ENCODE data around the gene C16orf96. TPM values are rescaled to one million over a fixed set of nuclear protein-coding genes. Genes with fewer than 3 reads are reported as not detected.

Gene C16orf96
- polyA plus RNA-seq (2013, experiment 1 of 4): 1.9 TPM
- 1.9 TPM for polyA plus RNA-seq (2013, experiment 2 of 4)
- polyA plus RNA-seq (2013, experiment 3 of 4): 1.4 TPM
- polyA plus RNA-seq (2013, experiment 4 of 4): 1.3 TPM

DNA sequence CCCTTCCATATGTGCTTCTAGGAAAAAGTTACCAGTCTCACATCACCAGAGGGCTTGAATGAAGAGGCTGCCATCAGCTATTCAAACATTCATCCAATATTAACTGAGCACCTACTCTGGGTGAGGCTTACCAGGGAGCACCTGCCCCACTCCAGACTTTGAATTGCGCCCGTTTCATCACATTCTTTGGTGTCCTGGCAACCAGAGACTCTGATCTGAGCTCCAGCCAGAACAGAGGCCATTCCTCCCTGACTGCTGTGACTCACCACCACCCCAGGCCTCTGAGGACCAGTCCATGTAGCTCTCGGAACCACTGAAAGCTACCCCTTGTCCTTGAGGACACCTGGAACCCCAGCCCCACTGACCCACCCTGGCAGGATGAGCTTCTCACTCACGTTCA is at the start of gene C16orf96:
Gene C16orf96 (plus strand): TSS at position 229 of the 400 bp plus-strand sequence. CDS start 150 bp downstream, at position 379.
- Histone ChIP-seq H3K4me1 (ENCODE audit: control insufficient read depth, insufficient read depth, low read length) (no peaks in the 10 kb centered on the region), H3K27ac (ENCODE audit: insufficient read depth, low read depth, low read length, poor library complexity, severe bottlenecking) (no peak within 1 kb of the TSS), H3K9me3 (ENCODE audit: control insufficient read depth, low read length) (no peaks in the 10 kb centered on the region), H3K36me3 (ENCODE audit: control insufficient read depth, insufficient read depth, low read length) (no peaks in the 10 kb centered on the region), H3K4me3 (ENCODE audit: insufficient read depth, low read depth, low read length) (no peak within 1 kb of the TSS), H3K27me3 (ENCODE audit: control insufficient read depth, insufficient read depth, low read length, poor library complexity, severe bottlenecking) (no peaks in the 10 kb centered on the region)
- 93 to 94% methylated on average over 4 of the region's 4 CpGs for WGBS, 2 experiments

DNA sequence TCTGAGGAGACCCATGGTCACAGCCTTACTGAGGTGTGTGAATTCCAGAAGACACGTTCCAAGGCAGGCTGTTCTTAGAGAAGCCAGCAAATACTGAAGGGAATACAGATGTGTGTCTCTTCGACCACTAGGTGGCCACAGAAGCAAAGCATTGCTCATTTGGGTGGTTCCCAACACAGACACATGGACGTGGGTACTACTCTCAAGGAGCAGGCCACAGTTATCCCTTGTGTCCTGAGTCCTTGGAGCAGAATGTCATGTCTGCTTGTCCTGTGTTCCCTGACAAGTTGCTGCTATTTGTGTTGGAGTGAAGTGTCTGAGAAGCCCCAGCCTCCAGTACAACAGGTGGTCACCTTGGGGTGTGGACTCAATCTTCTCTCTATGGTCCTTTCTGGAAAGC is 49.7 kb upstream of the C16orf96 start:
- H3K9me3 ChIP-seq (ENCODE audit: control insufficient read depth, low read length): no peaks in the 10 kb centered on the region
- no peak overlapping the region for H3K27ac ChIP-seq (ENCODE audit: insufficient read depth, low read depth, low read length, poor library complexity, severe bottlenecking)
- H3K27me3 ChIP-seq (ENCODE audit: control insufficient read depth, insufficient read depth, low read length, poor library complexity, severe bottlenecking): no peaks in the 10 kb centered on the region
- H3K4me3 ChIP-seq (ENCODE audit: insufficient read depth, low read depth, low read length): no peak overlapping the region
- H3K4me1 ChIP-seq (ENCODE audit: control insufficient read depth, insufficient read depth, low read length): no peaks in the 10 kb centered on the region
- H3K36me3 ChIP-seq (ENCODE audit: control insufficient read depth, insufficient read depth, low read length): peaks cover 4% of the 10 kb centered on the region
- 24 to 31% methylated on average over 3 of the region's 3 CpGs for WGBS, 2 experiments

DNA sequence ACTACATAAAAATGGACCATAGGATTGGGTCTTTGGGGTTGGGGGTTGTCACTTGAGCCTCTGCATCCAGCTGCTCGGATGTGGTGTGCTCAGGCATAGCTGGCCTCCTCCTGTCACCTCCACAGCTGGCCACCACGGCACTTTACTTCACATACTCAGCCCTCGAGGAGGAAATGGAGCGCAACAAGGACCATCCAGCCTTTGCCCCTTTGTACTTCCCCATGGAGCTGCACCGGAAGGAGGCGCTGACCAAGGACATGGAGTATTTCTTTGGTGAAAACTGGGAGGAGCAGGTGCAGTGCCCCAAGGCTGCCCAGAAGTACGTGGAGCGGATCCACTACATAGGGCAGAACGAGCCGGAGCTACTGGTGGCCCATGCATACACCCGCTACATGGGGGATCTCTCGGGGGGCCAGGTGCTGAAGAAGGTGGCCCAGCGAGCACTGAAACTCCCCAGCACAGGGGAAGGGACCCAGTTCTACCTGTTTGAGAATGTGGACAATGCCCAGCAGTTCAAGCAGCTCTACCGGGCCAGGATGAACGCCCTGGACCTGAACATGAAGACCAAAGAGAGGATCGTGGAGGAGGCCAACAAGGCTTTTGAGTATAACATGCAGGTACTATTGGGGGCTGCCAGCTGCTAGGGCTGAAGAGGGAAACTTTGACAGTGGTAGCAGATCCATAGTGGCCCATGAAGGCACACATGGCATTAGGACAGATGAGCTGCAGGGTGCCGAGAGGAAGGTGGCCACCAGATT is 48.4 kb upstream of the C16orf96 start:
- no peaks in the 10 kb centered on the region for H3K4me1 ChIP-seq (ENCODE audit: control insufficient read depth, insufficient read depth, low read length)
- no peak overlapping the region for H3K4me3 ChIP-seq (ENCODE audit: insufficient read depth, low read depth, low read length)
- 95 to 96% methylated on average over 17 of the region's 17 CpGs for WGBS, 2 experiments
- peaks cover 4% of the 10 kb centered on the region for H3K36me3 ChIP-seq (ENCODE audit: control insufficient read depth, insufficient read depth, low read length)
- H3K27me3 ChIP-seq (ENCODE audit: control insufficient read depth, insufficient read depth, low read length, poor library complexity, severe bottlenecking): no peaks in the 10 kb centered on the region
- no peak overlapping the region for H3K27ac ChIP-seq (ENCODE audit: insufficient read depth, low read depth, low read length, poor library complexity, severe bottlenecking)
- H3K9me3 ChIP-seq (ENCODE audit: control insufficient read depth, low read length): no peaks in the 10 kb centered on the region

DNA sequence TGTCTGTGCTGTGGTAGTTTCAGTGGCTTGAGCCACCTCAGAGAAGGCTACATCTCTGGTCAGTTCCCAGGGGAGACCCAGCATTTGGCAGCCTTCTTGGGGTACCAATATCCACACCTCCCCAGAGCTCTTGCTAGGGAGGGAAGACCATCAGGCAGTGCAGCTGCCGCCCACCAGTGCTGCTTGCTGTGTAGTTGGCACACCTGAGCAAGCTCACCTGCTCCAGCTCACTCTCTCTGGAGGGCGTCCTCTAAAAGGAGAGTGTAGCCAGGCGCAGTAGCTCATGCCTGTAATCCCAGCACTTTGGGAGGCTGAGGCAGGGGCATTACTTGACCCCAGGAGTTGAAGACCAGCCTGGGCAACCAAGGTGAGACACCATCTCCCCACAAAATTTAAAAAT is 47.3 kb upstream of the C16orf96 start:
- no peak overlapping the region for H3K27ac ChIP-seq (ENCODE audit: insufficient read depth, low read depth, low read length, poor library complexity, severe bottlenecking)

DNA sequence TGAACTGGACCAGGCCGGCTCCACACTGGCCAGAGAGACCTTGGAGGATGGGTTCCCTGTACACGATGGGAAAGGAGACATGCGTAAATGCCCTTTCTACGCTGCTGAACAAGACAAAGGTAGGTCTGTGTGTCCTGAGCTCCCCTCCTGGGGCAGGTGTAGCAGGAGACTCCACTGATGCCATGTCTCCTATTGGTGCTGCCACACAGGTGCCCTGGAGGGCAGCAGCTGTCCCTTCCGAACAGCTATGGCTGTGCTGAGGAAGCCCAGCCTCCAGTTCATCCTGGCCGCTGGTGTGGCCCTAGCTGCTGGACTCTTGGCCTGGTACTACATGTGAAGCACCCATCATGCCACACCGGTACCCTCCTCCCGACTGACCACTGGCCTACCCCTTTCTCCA is 46.7 kb upstream of the C16orf96 start:
- H3K36me3 ChIP-seq (ENCODE audit: control insufficient read depth, insufficient read depth, low read length): peaks cover 4% of the 10 kb centered on the region
- no peaks in the 10 kb centered on the region for H3K27me3 ChIP-seq (ENCODE audit: control insufficient read depth, insufficient read depth, low read length, poor library complexity, severe bottlenecking)
- no peak overlapping the region for H3K4me3 ChIP-seq (ENCODE audit: insufficient read depth, low read depth, low read length)
- H3K9me3 ChIP-seq (ENCODE audit: control insufficient read depth, low read length): no peaks in the 10 kb centered on the region
- WGBS, 2 experiments: 95 to 96% methylated on average over 8 of the region's 8 CpGs
- H3K4me1 ChIP-seq (ENCODE audit: control insufficient read depth, insufficient read depth, low read length): no peaks in the 10 kb centered on the region
- no peak overlapping the region for H3K27ac ChIP-seq (ENCODE audit: insufficient read depth, low read depth, low read length, poor library complexity, severe bottlenecking)

More for the DNA sequence above, 47.3 kb upstream of the C16orf96 start:
- Histone ChIP-seq H3K9me3 (ENCODE audit: control insufficient read depth, low read length) (no peaks in the 10 kb centered on the region), H3K27me3 (ENCODE audit: control insufficient read depth, insufficient read depth, low read length, poor library complexity, severe bottlenecking) (no peaks in the 10 kb centered on the region), H3K4me1 (ENCODE audit: control insufficient read depth, insufficient read depth, low read length) (no peaks in the 10 kb centered on the region), H3K36me3 (ENCODE audit: control insufficient read depth, insufficient read depth, low read length) (peaks cover 4% of the 10 kb centered on the region), H3K4me3 (ENCODE audit: insufficient read depth, low read depth, low read length) (no peak overlapping the region)
- 88 to 92% methylated on average over 3 of the region's 3 CpGs for WGBS, 2 experiments

DNA sequence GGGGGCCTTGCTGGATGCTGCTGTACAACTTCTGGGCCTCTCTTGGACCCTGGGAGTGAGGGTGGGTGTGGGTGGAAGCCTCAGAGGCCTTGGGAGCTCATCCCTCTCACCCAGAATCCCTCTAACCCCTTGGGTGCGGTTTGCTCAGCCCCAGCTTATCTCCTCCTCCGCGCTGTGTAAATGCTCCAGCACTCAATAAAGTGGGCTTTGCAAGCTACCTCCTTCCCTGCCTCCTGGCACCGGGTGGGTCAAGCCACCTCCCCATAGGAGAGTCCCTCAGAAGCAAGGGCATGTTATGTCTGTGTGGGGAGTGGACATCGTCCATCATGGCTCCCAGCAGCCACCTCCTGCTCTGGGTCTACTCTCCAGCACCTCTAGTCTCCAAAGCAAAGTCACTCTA is 46.0 kb upstream of the C16orf96 start:
- no peak overlapping the region for H3K4me3 ChIP-seq (ENCODE audit: insufficient read depth, low read depth, low read length)
- no peak overlapping the region for H3K27ac ChIP-seq (ENCODE audit: insufficient read depth, low read depth, low read length, poor library complexity, severe bottlenecking)
- peaks cover 4% of the 10 kb centered on the region for H3K36me3 ChIP-seq (ENCODE audit: control insufficient read depth, insufficient read depth, low read length)
- no peaks in the 10 kb centered on the region for H3K4me1 ChIP-seq (ENCODE audit: control insufficient read depth, insufficient read depth, low read length)
- no peaks in the 10 kb centered on the region for H3K9me3 ChIP-seq (ENCODE audit: control insufficient read depth, low read length)
- WGBS, 2 experiments: 71 to 79% methylated on average over 5 of the region's 5 CpGs
- no peaks in the 10 kb centered on the region for H3K27me3 ChIP-seq (ENCODE audit: control insufficient read depth, insufficient read depth, low read length, poor library complexity, severe bottlenecking)

DNA sequence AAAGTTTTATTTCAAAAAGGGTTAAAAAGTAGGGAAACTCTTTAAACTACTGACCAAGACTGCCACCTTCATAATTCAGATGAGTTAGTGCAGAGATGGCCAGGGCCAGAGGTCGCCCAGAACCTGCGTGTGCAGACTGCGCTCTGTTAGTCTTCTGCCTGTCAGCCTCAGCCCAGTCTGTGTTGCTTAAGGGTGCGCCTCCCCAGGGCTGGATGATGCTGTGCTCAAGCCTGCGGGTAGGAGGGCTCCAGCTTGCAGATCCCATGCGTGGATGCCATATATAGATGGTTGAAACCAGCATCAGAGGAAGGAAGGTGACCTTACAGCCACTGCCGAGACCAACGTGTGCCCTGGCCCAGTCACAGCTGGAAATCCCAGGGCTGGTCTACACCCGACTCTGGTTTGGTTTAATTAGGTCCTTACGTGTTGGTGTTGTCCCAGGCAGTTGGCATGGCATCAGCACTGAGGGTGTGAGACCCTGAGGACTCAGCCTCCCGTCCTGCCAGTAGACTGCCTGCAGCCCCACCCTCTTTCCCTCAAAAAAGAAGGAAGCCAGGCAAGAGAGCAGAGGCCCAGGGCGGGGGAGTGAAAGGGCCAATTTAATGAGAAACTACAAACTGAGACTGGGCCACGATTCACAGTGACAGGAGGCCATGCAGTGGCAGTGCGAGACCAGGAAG is 45.3 kb upstream of the C16orf96 start:
- WGBS, 2 experiments: 93 to 96% methylated on average over 14 of the region's 14 CpGs
- Histone ChIP-seq H3K4me3 (ENCODE audit: insufficient read depth, low read depth, low read length) (no peak overlapping the region), H3K36me3 (ENCODE audit: control insufficient read depth, insufficient read depth, low read length) (peaks cover 4% of the 10 kb centered on the region), H3K4me1 (ENCODE audit: control insufficient read depth, insufficient read depth, low read length) (no peaks in the 10 kb centered on the region), H3K27me3 (ENCODE audit: control insufficient read depth, insufficient read depth, low read length, poor library complexity, severe bottlenecking) (no peaks in the 10 kb centered on the region), H3K27ac (ENCODE audit: insufficient read depth, low read depth, low read length, poor library complexity, severe bottlenecking) (no peak overlapping the region), H3K9me3 (ENCODE audit: control insufficient read depth, low read length) (no peaks in the 10 kb centered on the region)

DNA sequence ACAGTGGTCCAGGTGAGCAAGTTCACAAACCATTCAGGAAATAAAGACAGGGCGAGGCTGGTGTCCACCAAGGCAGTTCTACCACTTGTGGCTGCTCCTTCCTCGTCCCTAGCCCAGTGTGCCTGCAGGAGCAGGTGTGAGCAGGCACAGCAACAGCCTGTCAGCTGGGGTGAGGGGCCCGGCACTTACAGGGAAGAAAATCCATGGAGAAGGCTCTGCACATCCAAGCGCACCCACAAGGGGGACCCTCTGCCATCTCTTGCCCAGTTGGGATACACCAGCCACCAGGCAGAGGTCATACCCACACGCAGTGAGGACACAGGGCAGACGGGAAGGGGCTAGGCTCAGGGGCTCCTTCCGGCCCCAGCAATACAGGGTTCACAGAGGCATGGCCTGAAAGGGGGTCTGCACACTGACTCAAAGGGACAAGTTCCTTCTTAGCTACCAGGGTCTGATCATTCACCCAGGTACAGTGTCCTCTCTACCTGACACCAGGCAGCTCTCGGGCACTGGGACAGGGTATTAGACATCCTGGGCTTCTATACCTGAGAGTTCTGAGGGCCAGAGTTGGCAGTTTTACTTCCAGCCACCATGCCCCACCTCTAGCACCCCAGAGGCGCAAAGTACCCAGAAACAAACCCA is 44.6 kb upstream of the C16orf96 start:
- no peaks in the 10 kb centered on the region for H3K9me3 ChIP-seq (ENCODE audit: control insufficient read depth, low read length)
- H3K36me3 ChIP-seq (ENCODE audit: control insufficient read depth, insufficient read depth, low read length): peaks cover 4% of the 10 kb centered on the region
- H3K27ac ChIP-seq (ENCODE audit: insufficient read depth, low read depth, low read length, poor library complexity, severe bottlenecking): no peak overlapping the region
- H3K27me3 ChIP-seq (ENCODE audit: control insufficient read depth, insufficient read depth, low read length, poor library complexity, severe bottlenecking): no peaks in the 10 kb centered on the region
- no peak overlapping the region for H3K4me3 ChIP-seq (ENCODE audit: insufficient read depth, low read depth, low read length)
- H3K4me1 ChIP-seq (ENCODE audit: control insufficient read depth, insufficient read depth, low read length): no peaks in the 10 kb centered on the region
- WGBS, 2 experiments: 63 to 67% methylated on average over 9 of the region's 9 CpGs

DNA sequence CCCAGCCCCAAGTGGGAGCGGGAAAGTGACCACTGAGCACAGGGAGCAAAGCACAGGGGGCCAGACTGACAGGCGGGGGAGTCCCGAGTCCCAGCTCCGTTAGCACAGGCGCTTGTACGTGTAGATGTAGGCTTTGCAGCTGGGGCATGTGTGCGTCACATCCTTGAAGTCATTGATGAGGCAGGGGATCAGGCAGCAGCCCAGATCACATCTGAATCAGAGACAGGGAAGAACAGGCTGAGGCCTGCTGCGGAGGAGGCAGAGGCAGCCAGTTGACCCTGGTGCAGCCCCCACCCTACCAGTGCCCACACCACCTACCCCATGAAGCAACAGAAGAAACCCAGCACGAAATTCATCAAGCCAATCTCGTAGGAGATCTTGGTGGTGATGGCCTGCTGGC is 43.7 kb upstream of the C16orf96 start:
- Histone ChIP-seq H3K27me3 (ENCODE audit: control insufficient read depth, insufficient read depth, low read length, poor library complexity, severe bottlenecking) (no peaks in the 10 kb centered on the region), H3K36me3 (ENCODE audit: control insufficient read depth, insufficient read depth, low read length) (peaks cover 4% of the 10 kb centered on the region), H3K4me3 (ENCODE audit: insufficient read depth, low read depth, low read length) (no peak overlapping the region), H3K9me3 (ENCODE audit: control insufficient read depth, low read length) (no peaks in the 10 kb centered on the region), H3K4me1 (ENCODE audit: control insufficient read depth, insufficient read depth, low read length) (no peaks in the 10 kb centered on the region), H3K27ac (ENCODE audit: insufficient read depth, low read depth, low read length, poor library complexity, severe bottlenecking) (no peak overlapping the region)
- 94 to 95% methylated on average over 10 of the region's 10 CpGs for WGBS, 2 experiments
